Testis (tissue), 3 donors: ENCODE measurements around the gene FLT3LG. TPM values are rescaled to one million over a fixed set of nuclear protein-coding genes. Genes with fewer than 3 reads are reported as not detected.

ENCODE experiments used
- DNase-seq: peaks from one replicate; pipeline ENCODE4 v3.0.0-alpha.2; 2019
- H3K27ac ChIP-seq, 2 donors: fragments of 200-600 bp; sonication (generic); one replicate each; pipeline ENCODE4 v1.5.1; 2019
- H3K27me3 ChIP-seq: fragments of 200-600 bp; sonication (generic); one replicate; pipeline ENCODE4 v1.5.1; 2019
- H3K36me3 ChIP-seq: fragments of 200-600 bp; sonication (generic); one replicate; pipeline ENCODE4 v1.5.1; 2017; ENCODE audit warnings: low read depth; ENCODE audit errors: missing control alignments
- H3K4me1 ChIP-seq: fragments of 200-600 bp; sonication (generic); one replicate; pipeline ENCODE4 v1.5.1; 2019
- H3K4me3 ChIP-seq, 2 donors: fragments of 200-600 bp; sonication (generic); one replicate each; pipeline ENCODE4 v1.5.1; 2017 to 2019
- H3K9me3 ChIP-seq: fragments of 200-600 bp; sonication (generic); one replicate; pipeline ENCODE4 v1.5.1; 2017
- POLR2A ChIP-seq: fragments of 450-650 bp; IDR thresholded peaks from one replicate; pipeline ENCODE4 v1.6.1; 2017; ENCODE audit warnings: antibody characterized with exemption, mild to moderate bottlenecking, moderate library complexity
- WGBS, 2 donors: methylation state at CpG; one replicate each; pipeline ENCODE4 v1.1.5; 2018; 5-methylcytosine and 5-hydroxymethylcytosine counted together
- intact Hi-C: fragments of 100-400 bp; cut with DNase I; formaldehyde crosslinking; loops from one replicate; pipeline ENCODE4 v1.15.1; 2023; ENCODE audit warnings: low total_unique reads
- polyA plus RNA-seq: library from polyadenylated mRNA; stranded (reverse); fragments of 350-450 nt; fragmentation: Illumina TruSeq; extraction: RNeasy Lipid Tissue Mini Kit (QIAGEN cat#74804); gene quantifications from one replicate; pipeline ENCODE4 v1.2.3, GENCODE V29; 2014; ENCODE audit warnings: low read depth, low replicate concordance; ENCODE audit not compliant: insufficient read depth
- total RNA-seq, 2 donors: library from RNA; depleted of rRNA; stranded (reverse); fragments of >200 nt; gene quantifications; one replicate each; pipeline ENCODE4 v1.2.3, GENCODE V29; 2016
- TF ChIP-seq, protein P1 (sequence below), 3 experiments: fragments of 450-650 bp in 2 of 3; fragments of 200-600 bp in 1 of 3; sonication (generic) in 1 of 3; IDR thresholded peaks; one replicate each; pipeline ENCODE4 v1.5.1; 2016 to 2019; ENCODE audit warnings: antibody characterized with exemption in 3 of 3, mild to moderate bottlenecking in 2 of 3, moderate library complexity in 1 of 3

The FLT3LG gene
- total and polyA plus RNA-seq, 3 donors from 2014 or later = 3.0 to 7.1 (median 4.6) TPM

DNA sequence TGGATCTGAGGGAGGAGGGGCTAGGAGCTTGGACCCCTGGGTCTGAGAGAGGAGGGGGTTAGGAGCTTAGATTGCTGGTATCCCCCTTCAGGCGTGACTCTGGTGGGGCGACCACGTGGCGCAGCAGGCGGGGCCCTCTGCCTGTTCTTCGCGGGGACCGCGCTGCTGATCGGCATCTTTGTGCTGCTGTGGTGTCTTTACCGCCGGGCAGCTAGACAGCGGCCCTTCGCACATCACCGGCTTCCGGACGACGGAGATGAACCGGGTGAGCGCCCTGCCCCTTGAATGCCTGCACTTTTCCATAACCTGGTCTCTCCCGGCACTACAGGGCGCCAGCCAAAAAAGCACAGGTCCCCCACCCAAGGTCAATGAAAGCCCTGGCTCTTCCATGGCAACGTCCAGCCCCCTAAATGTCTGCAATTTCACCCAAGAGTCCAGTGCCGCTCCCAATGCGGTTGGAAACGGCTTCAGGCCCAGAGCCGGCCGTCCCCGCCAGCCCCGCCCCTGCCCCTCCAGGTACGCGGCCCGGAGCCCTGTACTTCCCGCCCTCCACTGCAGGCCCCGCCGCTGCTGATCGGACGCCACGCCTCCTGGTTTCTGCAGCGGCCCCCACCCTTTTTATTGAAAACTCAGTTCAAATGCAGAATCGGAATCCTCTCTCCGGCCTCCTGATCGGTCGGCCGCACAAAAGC is 46.0 kb upstream of the FLT3LG start:
- H3K4me1 ChIP-seq = peaks cover 22% of the 10 kb centered on the region
- H3K27me3 ChIP-seq = peaks cover 4% of the 10 kb centered on the region
- intact Hi-C loops = no loop called here
- peak overlapping the region in 1 of 2 donors; percentile 20 for H3K4me3 ChIP-seq
- no peaks in the 10 kb centered on the region for H3K9me3 ChIP-seq
- TF ChIP-seq POLR2A = no peak
- H3K36me3 ChIP-seq = no peaks in the 10 kb centered on the region
- WGBS, 2 donors = 2% methylated on average over 27 to 44 of the region's 45 CpGs
- DNase-seq = no peak
- no peak overlapping the region for H3K27ac ChIP-seq

DNA sequence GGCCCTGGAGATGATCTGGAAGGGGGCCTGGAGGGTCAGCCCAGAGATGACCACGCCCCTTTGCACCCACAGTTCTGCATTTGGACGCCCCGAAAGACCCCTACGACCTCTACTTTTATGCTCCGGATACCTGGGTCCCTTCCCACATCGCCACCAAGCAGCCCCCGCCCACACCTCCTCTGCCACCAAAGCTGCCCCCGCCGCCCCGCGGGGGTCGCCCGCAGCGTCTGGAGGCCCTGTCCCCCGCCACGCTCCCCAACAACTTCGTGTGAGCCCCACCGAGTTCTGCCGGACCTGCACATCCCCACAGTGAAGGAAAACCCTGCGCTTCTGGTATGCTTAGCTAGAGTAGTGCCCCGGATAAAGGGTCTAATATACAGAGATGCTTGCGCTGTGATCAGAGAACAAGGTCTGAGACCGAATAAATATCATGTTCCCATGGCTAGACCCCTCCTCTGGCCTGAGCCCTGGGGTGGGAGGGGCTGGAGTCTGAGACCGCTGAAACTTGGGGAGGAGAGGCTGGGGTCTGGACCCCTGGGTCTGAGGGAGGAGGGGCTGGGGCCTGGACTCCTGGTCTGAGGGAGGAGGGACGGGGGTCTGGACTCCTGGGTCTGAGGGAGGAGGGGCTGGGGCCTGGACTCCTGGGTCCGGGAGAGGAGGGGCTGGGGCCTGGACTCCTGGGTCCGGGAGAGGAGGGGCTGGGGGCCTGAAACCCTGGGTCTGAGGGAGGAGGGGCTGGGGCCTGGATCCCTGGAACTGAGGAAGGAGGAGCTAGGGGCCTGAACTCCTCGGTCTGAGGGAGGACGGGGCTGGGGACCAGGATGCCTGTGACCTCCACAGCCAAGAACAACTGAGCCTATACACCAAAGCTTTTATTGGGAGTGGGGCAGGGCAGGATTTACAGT is 45.2 kb upstream of the FLT3LG start:
- 8 to 16% methylated on average over 12 to 27 of the region's 29 CpGs for WGBS, 2 donors
- peaks cover 4% of the 10 kb centered on the region for H3K27me3 ChIP-seq

GRCh38 chr19:49430172-49430677 is 43.8 kb upstream of the FLT3LG start:
- Histone ChIP-seq H3K4me3 (no peak overlapping the region), H3K4me1 (peaks cover 14% of the 10 kb centered on the region), H3K36me3 (no peaks in the 10 kb centered on the region), H3K9me3 (no peaks in the 10 kb centered on the region), H3K27ac (no peak overlapping the region), H3K27me3 (peaks cover 4% of the 10 kb centered on the region)
- TF ChIP-seq, protein P1, sequence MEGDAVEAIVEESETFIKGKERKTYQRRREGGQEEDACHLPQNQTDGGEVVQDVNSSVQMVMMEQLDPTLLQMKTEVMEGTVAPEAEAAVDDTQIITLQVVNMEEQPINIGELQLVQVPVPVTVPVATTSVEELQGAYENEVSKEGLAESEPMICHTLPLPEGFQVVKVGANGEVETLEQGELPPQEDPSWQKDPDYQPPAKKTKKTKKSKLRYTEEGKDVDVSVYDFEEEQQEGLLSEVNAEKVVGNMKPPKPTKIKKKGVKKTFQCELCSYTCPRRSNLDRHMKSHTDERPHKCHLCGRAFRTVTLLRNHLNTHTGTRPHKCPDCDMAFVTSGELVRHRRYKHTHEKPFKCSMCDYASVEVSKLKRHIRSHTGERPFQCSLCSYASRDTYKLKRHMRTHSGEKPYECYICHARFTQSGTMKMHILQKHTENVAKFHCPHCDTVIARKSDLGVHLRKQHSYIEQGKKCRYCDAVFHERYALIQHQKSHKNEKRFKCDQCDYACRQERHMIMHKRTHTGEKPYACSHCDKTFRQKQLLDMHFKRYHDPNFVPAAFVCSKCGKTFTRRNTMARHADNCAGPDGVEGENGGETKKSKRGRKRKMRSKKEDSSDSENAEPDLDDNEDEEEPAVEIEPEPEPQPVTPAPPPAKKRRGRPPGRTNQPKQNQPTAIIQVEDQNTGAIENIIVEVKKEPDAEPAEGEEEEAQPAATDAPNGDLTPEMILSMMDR (IDR thresholded peaks at IDR 0.05) = no peak
- no peak for TF ChIP-seq POLR2A
- intact Hi-C loops = no loop called here
- 48 to 59% methylated on average over 4 to 9 of the region's 9 CpGs for WGBS, 2 donors
- no peak for DNase-seq

More for the DNA sequence above, 45.2 kb upstream of the FLT3LG start:
- peaks cover 14% of the 10 kb centered on the region for H3K4me1 ChIP-seq
- H3K9me3 ChIP-seq = no peaks in the 10 kb centered on the region
- H3K4me3 ChIP-seq = peak overlapping the region in 1 of 2 donors; percentile 20
- H3K36me3 ChIP-seq = no peaks in the 10 kb centered on the region
- no peak for TF ChIP-seq POLR2A
- H3K27ac ChIP-seq = no peak overlapping the region
- intact Hi-C loops = no loop called here
- no peak for DNase-seq

DNA sequence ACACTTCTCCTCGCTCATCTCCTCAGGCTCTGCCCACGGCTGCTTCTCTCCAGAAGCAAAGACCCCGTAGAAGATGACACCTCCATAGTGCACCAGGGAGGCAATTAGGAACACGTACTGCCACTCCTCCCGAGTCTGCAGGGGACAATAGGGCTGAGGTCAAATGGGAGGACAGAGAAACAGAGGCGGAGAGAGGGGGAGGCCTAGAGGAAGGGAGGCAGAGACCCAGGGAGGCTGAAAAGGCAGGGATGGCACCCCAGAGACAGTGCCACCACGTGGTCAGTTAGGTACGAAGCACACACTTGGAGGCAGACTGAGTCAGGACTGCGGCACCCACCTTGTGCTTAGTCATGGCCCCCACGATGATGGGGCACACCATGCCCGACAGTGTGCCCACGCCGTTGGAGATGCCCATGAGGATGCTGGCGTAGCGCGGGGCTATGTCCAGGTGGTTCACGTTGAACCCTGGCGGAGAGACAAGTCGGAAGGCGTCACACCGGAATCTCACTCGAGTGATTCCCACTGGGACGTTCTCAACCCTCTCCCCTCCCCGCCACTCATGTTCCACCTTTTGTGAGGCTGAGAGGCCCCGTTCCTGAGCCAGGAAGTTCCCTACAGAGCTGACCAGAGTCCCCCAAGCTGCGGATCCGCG is 43.2 kb upstream of the FLT3LG start:
- no peaks in the 10 kb centered on the region for H3K9me3 ChIP-seq
- TF ChIP-seq, protein P1 (IDR thresholded peaks at IDR 0.05) = no peak
- TF ChIP-seq POLR2A = no peak
- H3K27me3 ChIP-seq = peaks cover 4% of the 10 kb centered on the region
- H3K27ac ChIP-seq = no peak overlapping the region
- WGBS, 2 donors = 57 to 58% methylated on average over 23 to 28 of the region's 28 CpGs
- intact Hi-C loops = no loop called here
- H3K36me3 ChIP-seq = no peaks in the 10 kb centered on the region
- peaks cover 13% of the 10 kb centered on the region for H3K4me1 ChIP-seq
- H3K4me3 ChIP-seq = peak overlapping the region in 1 of 2 donors; percentile 6
- DNase-seq = no peak

- no peaks in the 10 kb centered on the region for H3K27me3 ChIP-seq
- 41 to 59% methylated on average over 28 to 29 of the region's 29 CpGs for WGBS, 2 donors
- no peak for TF ChIP-seq POLR2A
- TF ChIP-seq, protein P1 (IDR thresholded peaks at IDR 0.05) = no peak
- peaks cover 9% of the 10 kb centered on the region for H3K4me1 ChIP-seq
- H3K27ac ChIP-seq = no peak overlapping the region
- DNase-seq = no peak
- no peaks in the 10 kb centered on the region for H3K36me3 ChIP-seq
- H3K9me3 ChIP-seq = no peaks in the 10 kb centered on the region
- intact Hi-C loops = no loop called here
- H3K4me3 ChIP-seq = peak overlapping the region in 1 of 2 donors; percentile 6
Observed at GRCh38 chr19:49431330-49431749, 42.7 kb upstream of the FLT3LG start.
